Naive thymus-derived CD4-positive, alpha-beta T cell (primary cell): Measurements from ENCODE around the gene RNF43. TPM values are rescaled to one million over a fixed set of nuclear protein-coding genes. Genes with fewer than 3 reads are reported as not detected.

Experiments used
- polyA plus RNA-seq, 2 donors: library from polyadenylated mRNA; unstranded; fragments of 300-500 nt; fragmentation: Illumina TruSeq; gene quantifications; one replicate each; pipeline ENCODE4 v1.2.3, GENCODE V29; 2021
- total RNA-seq, 6 experiments: library from RNA in 5 of 6; stranded (reverse) in 5 of 6; gene quantifications; 1 replicate in 5 of 6; 2 replicates in 1 of 6; pipeline ENCODE4 v1.2.3 and lab custom pipeline; 2021 to 2026

Gene RNF43
- total and polyA plus RNA-seq, 7 experiments from 2014 or later = 0.48 to 2.2 (median 1.3) TPM

Other genes with a start within 250 kb of the RNF43 start
- not detected for gene EPX, start 224.8 kb downstream of the RNF43 start, total RNA-seq
- gene EPX, start 224.8 kb downstream of the RNF43 start, polyA plus RNA-seq = not detected
- 10 to 100 TPM in 4 of 5 experiments, 1 to 10 TPM in 1; 10.0 to 29.1 (median 19.7) TPM for gene MKS1, start 198.3 kb downstream of the RNF43 start, total RNA-seq
- gene MKS1, start 198.3 kb downstream of the RNF43 start, polyA plus RNA-seq = 10 to 100 TPM; 13.5 to 14.5 TPM
- gene LPO, start 178.9 kb downstream of the RNF43 start, total RNA-seq = under 1 TPM in 2 of 5 experiments, not detected in 3; 0.13 to 0.15 TPM
- gene LPO, start 178.9 kb downstream of the RNF43 start, polyA plus RNA-seq = not detected
- 1 to 10 TPM in 1 of 5 experiments, under 1 TPM in 1, not detected in 3; 0.32 to 7.3 TPM for gene MPO, start 136.6 kb downstream of the RNF43 start, total RNA-seq
- not detected for gene MPO, start 136.6 kb downstream of the RNF43 start, polyA plus RNA-seq
- gene TSPOAP1, start 88.7 kb downstream of the RNF43 start, total RNA-seq = 10 to 100 TPM; 11.2 to 62.5 (median 20.5) TPM
- gene TSPOAP1, start 88.7 kb downstream of the RNF43 start, polyA plus RNA-seq = 1 to 10 TPM in 1 of 2 donors, under 1 TPM in 1; 0.20 to 1.5 TPM
- 10 to 100 TPM; 36.0 to 75.6 (median 62.3) TPM for gene SUPT4H1, start 65.3 kb downstream of the RNF43 start, total RNA-seq
- 10 to 100 TPM; 69.4 to 91.7 TPM for gene SUPT4H1, start 65.3 kb downstream of the RNF43 start, polyA plus RNA-seq
- gene HSF5, start 70.9 kb upstream of the RNF43 start, total RNA-seq = 1 to 10 TPM in 4 of 5 experiments, under 1 TPM in 1; 0.34 to 4.0 (median 3.1) TPM
- 1 to 10 TPM; 1.1 to 1.5 TPM for gene HSF5, start 70.9 kb upstream of the RNF43 start, polyA plus RNA-seq
- gene MTMR4, start 97.1 kb upstream of the RNF43 start, total RNA-seq = 10 to 100 TPM; 44.2 to 71.3 (median 68.1) TPM
- 10 to 100 TPM; 19.4 to 23.0 TPM for gene MTMR4, start 97.1 kb upstream of the RNF43 start, polyA plus RNA-seq